CD4-positive, alpha-beta T cell treated with Interleukin-17A for 1 hour (primary cell): Measurements from ENCODE around the gene ST7.
"Not testable (repeated sequence)": the region's sequence is repeated elsewhere in the genome, so short reads cannot be mapped to it uniquely, and the experiment has no call there.

Source experiments
- DNase-seq: peaks from one replicate; pipeline ENCODE4 v3.0.0-alpha.2; 2020

The ST7 gene, protein sequence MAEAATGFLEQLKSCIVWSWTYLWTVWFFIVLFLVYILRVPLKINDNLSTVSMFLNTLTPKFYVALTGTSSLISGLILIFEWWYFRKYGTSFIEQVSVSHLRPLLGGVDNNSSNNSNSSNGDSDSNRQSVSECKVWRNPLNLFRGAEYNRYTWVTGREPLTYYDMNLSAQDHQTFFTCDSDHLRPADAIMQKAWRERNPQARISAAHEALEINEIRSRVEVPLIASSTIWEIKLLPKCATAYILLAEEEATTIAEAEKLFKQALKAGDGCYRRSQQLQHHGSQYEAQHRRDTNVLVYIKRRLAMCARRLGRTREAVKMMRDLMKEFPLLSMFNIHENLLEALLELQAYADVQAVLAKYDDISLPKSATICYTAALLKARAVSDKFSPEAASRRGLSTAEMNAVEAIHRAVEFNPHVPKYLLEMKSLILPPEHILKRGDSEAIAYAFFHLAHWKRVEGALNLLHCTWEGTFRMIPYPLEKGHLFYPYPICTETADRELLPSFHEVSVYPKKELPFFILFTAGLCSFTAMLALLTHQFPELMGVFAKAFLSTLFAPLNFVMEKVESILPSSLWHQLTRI

DNA sequence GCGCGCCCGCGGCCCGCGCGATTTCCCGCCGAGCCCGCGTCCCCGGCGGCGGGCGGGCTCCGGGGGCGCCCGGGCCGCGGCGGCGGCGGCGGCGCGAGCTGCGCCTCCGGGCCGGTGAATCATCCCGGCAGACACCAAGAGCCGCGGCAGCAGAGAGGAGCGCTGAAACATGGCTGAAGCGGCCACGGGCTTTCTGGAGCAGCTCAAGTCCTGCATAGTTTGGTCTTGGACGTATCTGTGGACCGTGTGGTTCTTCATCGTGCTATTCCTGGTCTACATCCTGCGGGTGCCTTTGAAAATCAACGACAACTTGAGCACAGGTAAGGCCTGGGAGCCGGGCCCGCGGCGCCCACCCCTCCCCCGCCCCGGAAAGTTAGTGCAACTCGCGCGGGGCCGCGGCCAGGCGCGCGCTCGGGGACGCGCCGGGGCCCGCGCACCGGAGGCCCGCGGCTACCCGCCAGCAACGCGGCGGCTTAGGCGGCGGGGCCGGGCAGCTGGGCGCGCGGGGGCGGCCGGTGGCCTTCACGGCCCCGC, at the start of gene ST7:
Gene ST7 (plus strand): TSS at position 130 of the 534 bp plus-strand sequence. CDS start 40 bp downstream, at position 170.
- peak; percentile 68 for DNase-seq

DNA sequence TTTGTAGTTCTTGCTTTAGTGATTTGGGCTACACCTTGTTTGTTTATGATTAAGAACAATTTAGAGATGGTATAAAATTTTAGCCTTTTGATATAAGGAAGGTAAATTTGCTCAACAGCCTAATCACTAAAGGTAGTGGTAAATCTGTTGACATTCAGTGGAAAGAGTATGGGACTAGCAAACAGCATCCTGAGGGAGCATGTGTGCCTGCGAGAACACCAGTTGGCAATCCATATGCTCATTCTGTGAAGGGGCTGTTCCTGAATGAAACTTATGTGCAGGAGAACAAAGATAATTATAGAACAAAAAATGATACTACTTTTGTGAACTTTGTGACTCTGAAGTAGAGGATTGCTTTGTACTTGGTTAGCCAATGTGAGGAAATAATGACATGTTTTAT, 46.9 kb upstream of the ST7 start:
- no peak for DNase-seq

DNA sequence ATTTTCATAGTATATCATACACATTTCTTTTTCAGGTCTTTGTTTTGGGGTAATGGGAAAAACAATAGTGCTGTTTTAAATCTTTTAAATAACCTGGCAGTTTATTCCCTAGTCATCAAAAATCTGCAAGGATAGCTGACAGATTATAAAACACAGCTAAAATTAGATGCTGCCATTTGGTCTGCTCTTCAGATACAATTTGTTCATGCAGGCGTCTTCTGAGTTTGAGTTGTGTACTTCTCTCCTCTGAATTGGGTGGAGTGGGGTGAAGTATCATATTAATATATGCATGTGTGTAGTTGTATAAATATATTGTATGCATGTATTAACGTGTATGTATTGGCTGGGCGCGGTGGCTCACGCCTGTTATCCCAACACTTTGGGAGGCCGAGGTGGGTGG, 42.9 kb upstream of the ST7 start:
- DNase-seq: no peak

DNA sequence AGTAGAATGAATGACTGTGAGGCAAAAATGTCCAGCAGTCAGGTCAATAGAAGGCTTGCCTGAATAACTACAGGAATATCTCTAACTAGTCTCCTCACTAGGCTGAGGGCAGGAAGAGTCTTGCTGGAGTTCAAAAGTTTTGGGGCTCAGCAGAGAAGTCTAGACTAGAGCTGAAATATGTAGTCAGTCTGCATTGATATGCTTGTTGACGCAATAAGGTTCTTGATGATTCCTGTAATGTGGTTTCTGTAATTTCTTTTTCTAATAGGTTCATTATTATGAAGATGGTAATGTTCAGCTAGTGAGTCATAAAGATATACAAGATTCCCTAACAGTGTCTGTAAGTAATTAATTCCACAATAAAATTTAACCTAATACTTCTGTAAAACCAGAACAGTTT, 41.5 kb upstream of the ST7 start:
- DNase-seq: no peak

DNA sequence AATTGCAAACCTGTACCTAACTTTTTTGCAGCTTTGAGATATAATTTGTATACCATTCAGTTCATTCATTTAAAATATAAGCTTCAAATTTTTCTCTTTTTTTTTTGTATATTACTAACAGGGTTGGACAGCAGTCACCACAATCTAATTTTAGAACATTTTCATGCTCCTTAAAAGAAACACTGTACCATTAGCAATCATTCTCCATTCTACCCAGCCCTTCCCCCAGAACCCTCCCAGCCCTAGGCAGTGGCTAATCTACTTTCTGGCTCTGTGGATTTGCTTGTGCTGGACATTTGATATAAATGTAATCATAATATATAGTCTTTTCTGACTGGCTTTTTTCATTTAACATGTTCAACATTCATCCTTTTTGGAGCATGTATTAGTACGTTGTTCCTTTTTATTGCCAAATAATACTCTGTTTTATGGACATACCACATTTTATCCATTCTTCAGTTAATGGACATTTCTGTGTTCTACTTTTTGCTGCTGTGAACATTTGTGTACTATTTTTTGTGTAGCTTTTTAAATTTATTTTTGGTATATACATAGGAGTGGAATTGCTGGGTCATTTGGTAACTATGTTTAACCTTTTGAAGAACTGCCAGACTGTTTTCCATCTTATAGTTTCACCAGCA, 40.9 kb upstream of the ST7 start:
- no peak for DNase-seq

DNA sequence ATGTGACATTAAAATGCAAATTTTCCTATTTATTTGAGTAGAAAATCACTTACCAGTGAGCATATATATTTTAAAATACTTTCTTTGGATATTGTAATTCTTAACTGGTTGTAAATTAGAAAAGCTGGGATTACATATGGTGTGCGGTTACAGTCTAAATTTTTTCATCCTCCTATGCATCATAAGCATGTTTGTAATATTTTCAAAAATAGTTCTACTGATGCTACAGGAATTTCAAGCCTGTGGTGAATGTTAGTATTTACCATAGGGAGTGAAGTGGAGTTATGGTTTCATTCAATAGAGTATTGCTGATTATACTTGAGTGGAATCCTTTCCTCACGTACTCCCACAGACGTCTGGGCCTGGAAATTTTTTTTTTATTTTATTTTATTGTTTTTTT, 34.6 kb upstream of the ST7 start:
- no peak for DNase-seq

DNA sequence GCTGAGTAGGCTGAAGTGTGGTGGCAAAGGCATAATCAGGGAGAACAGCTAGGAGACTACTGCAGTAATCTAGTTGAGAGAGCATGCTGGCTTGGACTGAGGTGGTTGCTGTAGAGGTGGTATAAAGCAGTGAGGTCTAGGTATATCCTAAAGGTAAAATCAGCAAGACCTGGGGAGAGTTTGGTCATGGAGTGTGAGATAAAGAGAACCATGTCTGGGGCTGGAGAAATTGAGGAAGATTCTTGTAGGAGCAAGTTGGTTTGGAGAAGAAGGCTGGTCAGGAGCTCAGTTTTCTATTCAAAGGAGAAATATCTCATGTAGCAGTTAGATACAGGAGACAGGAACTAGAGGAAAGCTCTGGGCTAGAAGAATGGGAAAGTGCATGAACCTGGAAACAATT, 32.9 kb upstream of the ST7 start:
- no peak for DNase-seq

GRCh38 chr7:116922545-116922944, 30.8 kb upstream of the ST7 start:
- DNase-seq: no peak

DNA sequence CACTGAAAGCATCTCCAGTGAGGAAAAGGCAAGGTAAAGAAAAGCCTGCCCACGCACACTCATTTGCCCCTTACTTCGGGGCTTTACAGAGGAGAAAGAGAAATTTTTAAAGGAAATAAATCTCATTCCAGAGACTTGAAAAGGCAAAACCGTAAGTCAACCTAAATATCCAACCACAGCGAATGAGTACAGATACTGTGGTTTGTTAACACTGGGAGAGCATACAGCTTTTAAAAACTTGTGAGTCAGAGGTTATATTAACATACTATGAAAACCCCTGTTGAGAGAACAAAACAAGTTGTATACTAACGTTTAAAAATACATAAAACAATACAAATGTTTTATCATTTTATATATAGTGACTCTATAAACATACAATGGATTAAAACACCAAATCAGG, 28.6 kb upstream of the ST7 start:
- DNase-seq: no peak

DNA sequence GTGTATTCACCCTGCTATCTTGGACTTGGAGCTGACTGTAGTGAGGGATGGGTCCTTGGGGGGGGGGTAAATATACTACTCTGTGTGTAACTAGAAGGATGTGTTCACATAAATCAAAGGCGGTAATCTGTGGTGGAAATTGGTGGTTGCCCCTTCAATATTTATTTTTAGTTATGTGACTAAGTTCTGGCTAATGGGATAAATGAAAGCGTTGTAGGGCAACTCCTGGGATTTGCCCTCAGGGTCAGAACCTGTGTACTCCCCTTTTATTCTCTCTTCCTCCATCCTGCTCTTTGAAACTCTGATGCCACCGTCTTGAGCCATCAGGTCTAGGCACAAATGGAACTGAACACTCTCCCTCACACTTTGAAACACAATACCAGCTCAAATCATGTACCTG, 24.3 kb upstream of the ST7 start:
- no peak for DNase-seq

DNA sequence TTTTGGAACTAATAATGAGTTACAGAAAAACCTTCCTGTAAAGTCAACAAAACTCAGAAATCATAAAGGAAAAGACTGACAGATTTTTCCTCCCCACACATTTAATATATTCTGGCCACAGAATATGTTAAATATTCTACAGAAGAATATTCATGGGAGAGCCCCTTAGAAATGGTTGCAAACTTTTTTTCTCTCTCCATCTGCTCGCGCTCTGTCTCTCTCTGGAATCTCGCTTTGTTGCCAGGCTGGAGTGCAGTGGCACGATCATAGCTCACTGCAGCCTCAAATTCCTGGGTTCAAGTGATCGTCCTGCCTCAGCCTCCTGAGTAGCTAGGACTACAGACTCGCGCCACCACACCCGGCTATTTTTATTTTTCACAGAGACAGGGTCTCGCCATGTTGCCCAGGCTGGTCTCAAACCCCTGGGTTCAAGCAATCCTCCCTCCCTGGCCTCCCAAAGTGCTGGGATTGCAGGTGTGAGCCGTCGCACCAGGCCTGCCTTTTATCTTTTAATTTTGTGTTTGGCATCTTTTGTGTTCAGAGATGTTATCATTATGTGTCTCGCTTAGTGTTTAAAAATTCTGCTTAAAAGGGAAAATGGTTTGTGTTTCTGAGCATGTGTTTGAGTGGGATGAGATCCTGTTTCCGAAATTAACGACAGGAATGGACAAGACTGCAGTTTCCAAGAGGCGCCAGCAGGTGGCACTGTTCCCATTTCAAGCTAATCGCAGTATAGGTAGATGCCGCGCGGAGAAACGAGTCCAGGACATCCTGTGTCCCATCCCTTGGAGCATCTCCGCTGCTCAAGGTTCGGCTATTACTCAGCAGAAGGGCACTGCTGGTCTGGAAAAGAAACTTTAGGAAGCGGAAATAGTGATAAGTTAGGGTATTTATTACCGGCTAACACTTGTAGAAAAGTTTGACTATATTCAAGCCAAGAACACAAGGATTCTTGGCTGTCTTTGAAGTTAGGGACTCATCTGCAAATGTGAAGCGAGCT, 23.1 kb upstream of the ST7 start:
- peak; percentile 73 for DNase-seq

- DNase-seq: no peak
Measured at GRCh38 chr7:116932566-116932965, 20.7 kb upstream of the ST7 start.

- DNase-seq: no peak
Measured at GRCh38 chr7:116933465-116933864, 19.8 kb upstream of the ST7 start.

GRCh38 chr7:116934580-116934979, 18.7 kb upstream of the ST7 start:
- no peak for DNase-seq

DNA sequence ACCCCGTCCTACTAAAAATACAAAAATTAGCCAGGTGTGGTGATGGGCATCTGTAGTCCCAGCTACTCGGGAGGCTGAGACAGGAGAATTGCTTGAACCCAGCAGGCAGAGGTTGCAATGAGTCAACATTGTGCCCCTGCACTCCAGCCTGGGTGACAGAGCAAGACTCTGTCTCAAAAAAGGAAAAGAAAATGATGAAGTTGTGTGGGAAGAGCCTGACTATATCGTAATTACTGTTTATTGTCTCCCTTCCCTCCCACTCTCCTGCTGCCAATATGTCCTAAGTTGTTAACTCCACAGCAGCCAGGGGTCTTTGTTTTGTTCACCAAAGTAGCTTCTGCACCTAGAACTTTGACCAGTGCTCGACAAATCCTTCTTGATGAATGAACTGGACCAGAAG, 16.5 kb upstream of the ST7 start:
- not testable (repeated sequence) for DNase-seq

GRCh38 chr7:116938678-116939077, 14.6 kb upstream of the ST7 start:
- no peak for DNase-seq

- DNase-seq: no peak
Measured at GRCh38 chr7:116940689-116941370, 12.5 kb upstream of the ST7 start.

DNA sequence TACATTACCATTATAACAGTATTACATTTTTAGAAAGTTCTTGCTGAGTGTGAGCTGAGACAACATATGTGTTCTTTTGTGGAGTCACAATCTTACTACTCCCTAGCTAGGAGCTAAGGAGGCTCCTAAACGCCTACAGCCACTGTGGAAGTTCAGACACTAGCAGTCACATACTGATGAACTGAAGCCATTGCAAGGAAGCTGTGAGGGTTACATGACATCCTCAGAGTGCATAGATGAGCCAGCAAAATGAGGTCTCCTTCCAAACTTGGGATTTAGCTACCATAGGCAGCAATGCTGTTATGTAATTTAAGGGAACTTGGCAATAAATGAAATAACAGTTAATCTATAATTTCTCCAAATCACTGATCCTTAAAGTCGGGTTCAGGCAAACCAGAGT, 10.8 kb upstream of the ST7 start:
- DNase-seq: no peak

DNA sequence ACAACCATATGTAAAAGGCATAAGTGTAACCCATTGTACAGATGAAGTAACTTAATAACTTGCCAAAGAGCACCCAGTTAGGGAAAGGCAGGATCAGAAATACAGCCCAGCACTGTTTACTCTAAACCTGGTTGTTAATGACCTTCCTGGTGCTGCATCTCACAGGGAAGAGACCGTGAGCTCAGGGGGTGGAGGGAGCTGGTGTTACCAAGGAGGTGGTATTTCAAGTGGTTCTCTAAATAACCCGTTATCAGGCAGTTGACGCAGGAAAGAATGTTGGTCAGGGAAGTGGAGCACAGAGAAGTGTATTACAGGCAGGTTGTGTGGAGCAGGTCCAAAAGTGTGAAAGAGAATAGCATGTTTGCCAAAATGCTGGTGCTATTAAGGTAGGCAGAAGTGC, 4.4 kb upstream of the ST7 start:
- no peak for DNase-seq

DNA sequence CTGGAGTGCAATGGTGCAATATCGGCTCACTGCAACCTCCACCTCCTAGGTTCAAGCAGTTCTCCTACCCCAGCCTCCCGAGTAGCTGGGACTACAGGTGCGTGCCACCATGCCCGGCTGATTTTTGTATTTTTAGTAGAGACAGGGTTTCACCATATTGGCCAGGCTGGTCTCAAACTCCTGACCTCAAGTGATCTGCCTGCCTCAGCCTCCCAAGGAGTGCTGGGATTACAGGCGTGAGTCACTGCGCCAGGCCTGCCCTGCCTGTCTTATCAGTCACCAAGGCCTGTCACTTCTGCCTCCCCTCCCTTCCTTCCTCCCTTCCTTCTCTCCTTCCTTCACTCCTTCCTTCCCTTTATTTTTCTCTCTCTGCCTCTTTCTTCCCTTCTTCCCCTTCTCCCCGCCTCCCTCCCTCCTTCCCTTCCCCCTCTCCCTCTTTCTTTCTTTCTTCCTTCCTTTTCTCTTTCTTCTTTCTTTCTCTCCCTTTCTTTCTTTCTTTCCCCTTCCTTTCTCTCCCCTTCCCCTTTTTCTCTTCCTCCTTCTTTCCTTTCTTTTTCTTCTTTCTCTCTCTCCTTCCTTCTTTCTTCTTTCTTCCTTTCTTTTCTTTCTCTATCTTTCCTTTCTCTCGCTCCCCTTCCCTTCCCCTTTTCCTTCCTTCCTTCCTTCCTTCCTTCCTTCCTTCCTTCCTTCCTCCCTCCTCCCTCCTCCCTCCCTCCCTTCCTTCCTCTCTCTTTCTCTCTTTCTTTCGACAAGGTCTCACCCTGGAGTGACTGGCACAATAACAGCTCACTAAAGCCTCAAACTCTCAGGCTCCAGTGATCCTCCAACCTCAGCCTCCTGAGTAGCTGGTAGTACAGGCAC, 3.1 kb upstream of the ST7 start:
- no peak for DNase-seq

- DNase-seq: no peak
Measured at GRCh38 chr7:116950889-116951351, 2.4 kb upstream of the ST7 start.
